Measurements from ENCODE around the gene PCA3.

- TF ChIP-seq E2F1 (CRISPR knock-in tag; IDR thresholded peaks at IDR 0.05) (no peak), CTCF (IDR thresholded peaks at IDR 0.05) (no peak), CREB1 (CRISPR knock-in tag; IDR thresholded peaks at IDR 0.05) (no peak), RELA (CRISPR knock-in tag; IDR thresholded peaks at IDR 0.05; ENCODE audit: borderline replicate concordance) (no peak), FOXP1 (CRISPR knock-in tag; IDR thresholded peaks at IDR 0.05; ENCODE audit: borderline replicate concordance) (no peak), STAT6 (CRISPR knock-in tag; conservative IDR thresholded peaks at IDR 0.05; ENCODE audit: low read depth) (no peak), NFYB (CRISPR knock-in tag; conservative IDR thresholded peaks at IDR 0.05; ENCODE audit: low read depth) (no peak), ATF1 (CRISPR knock-in tag; IDR thresholded peaks at IDR 0.05) (no peak), ZNF121 (CRISPR knock-in tag; IDR thresholded peaks at IDR 0.05) (no peak)
Observed at GRCh38 chr9:76717613-76718012, 46.6 kb upstream of the PCA3 start.

All from WTC11 (cell line).